ENCODE results near the gene DCTD. TPM values are rescaled to one million over a fixed set of nuclear protein-coding genes. Genes with fewer than 3 reads are reported as not detected.

DCTD gene
- polyA plus RNA-seq (2013, experiment 1 of 2), result 53.9 TPM
- polyA plus RNA-seq (2013, experiment 2 of 2), result 52.9 TPM

- WGBS, result under 1% methylated on average over 106 of the region's 106 CpGs
- H3K9me3 ChIP-seq (ENCODE audit: insufficient read depth, low read depth, low read length), result no peaks in the 10 kb centered on the region
- H3K27me3 ChIP-seq (ENCODE audit: insufficient read depth, low read length), result peaks cover 11% of the 10 kb centered on the region; the same call in 1 of the 2 replicates
- H3K4me3 ChIP-seq (ENCODE audit: low read length), result peak within 1 kb of the TSS; percentile 59
- H3K9ac ChIP-seq (ENCODE audit: low read depth, low read length), result peak within 1 kb of the TSS; percentile 88
- peak within 1 kb of the TSS; percentile 74 for H3K27ac ChIP-seq (ENCODE audit: low read depth, low read length)
- peaks cover 29% of the 10 kb centered on the region for H3K36me3 ChIP-seq (ENCODE audit: insufficient read depth, low read length)
- peaks cover 25% of the 10 kb centered on the region for H3K4me1 ChIP-seq (ENCODE audit: insufficient read depth, low read length)
Observed at GRCh38 chr4:182917182-182918043, at the start of gene DCTD. Gene DCTD, minus strand, starts transcription at chr4:182917386. Its CDS starts 1,818 bp downstream, at chr4:182915568.

DNA sequence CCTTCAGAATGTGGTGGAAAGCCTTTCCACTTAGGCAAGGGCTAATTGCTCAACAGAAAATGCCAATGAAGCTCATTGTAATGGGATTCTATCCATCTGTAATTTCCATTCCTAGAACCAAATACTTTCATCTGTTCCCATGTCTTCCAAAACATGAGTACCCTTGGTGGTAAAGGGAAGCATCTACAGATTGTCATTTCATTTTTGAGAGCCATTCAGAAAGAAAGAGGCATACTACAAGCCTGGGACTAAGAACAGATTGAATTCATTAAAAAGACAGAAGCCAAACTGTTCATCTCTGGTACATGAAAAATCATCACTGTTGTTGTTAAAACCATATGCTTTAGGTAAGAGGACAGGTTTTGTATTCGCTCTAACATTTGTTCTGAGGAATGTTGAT, 43.6 kb upstream of the DCTD start:
- Histone ChIP-seq H3K36me3 (ENCODE audit: insufficient read depth, low read length) (no peaks in the 10 kb centered on the region), H3K4me3 (ENCODE audit: low read length) (no peak overlapping the region), H3K9me3 (ENCODE audit: insufficient read depth, low read depth, low read length) (0 out of 2 replicates have a peak, but pooled peaks cover 2% of the 10 kb centered on the region), H3K4me1 (ENCODE audit: insufficient read depth, low read length) (no peaks in the 10 kb centered on the region), H3K27ac (ENCODE audit: low read depth, low read length) (no peak overlapping the region), H3K9ac (ENCODE audit: low read depth, low read length) (no peak overlapping the region), H3K27me3 (ENCODE audit: insufficient read depth, low read length) (no peaks in the 10 kb centered on the region)
- 96% methylated on average over 1 of the region's 1 CpG for WGBS

DNA sequence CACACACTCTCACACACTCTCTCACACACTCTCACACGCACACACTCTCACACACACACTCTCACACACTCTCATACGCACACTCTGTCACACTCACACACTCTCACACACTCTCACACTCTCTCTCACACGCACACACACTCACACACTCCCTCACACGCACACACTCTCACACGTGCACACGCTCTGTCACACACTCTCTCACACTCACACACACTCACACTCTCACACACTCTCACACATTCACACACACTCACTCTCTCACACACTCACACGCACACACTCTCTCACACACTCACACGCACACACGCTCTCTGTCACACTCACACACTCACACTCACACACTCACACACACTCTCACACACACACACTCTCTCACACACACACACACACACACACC, 43.0 kb upstream of the DCTD start:
- no peaks in the 10 kb centered on the region for H3K36me3 ChIP-seq (ENCODE audit: insufficient read depth, low read length)
- H3K27ac ChIP-seq (ENCODE audit: low read depth, low read length), result no peak overlapping the region
- H3K4me3 ChIP-seq (ENCODE audit: low read length), result no peak overlapping the region
- H3K9ac ChIP-seq (ENCODE audit: low read depth, low read length), result no peak overlapping the region
- no peaks in the 10 kb centered on the region for H3K4me1 ChIP-seq (ENCODE audit: insufficient read depth, low read length)
- 88% methylated on average over 9 of the region's 9 CpGs for WGBS
- no peaks in the 10 kb centered on the region for H3K27me3 ChIP-seq (ENCODE audit: insufficient read depth, low read length)
- H3K9me3 ChIP-seq (ENCODE audit: insufficient read depth, low read depth, low read length), result 0 out of 2 replicates have a peak, but pooled peaks cover 2% of the 10 kb centered on the region

GRCh38 chr4:182955411-182955810, 38.2 kb upstream of the DCTD start:
- Histone ChIP-seq H3K36me3 (ENCODE audit: insufficient read depth, low read length) (no peaks in the 10 kb centered on the region), H3K27me3 (ENCODE audit: insufficient read depth, low read length) (no peaks in the 10 kb centered on the region), H3K9me3 (ENCODE audit: insufficient read depth, low read depth, low read length) (0 out of 2 replicates have a peak, but pooled peaks cover 2% of the 10 kb centered on the region), H3K27ac (ENCODE audit: low read depth, low read length) (no peak overlapping the region), H3K4me3 (ENCODE audit: low read length) (no peak overlapping the region), H3K4me1 (ENCODE audit: insufficient read depth, low read length) (no peaks in the 10 kb centered on the region), H3K9ac (ENCODE audit: low read depth, low read length) (no peak overlapping the region)
- WGBS, result 96% methylated on average over 2 of the region's 2 CpGs

- Histone ChIP-seq H3K27ac (ENCODE audit: low read depth, low read length) (no peak overlapping the region), H3K9me3 (ENCODE audit: insufficient read depth, low read depth, low read length) (no peaks in the 10 kb centered on the region)
- WGBS, result 86% methylated on average over 3 of the region's 4 CpGs
Observed at GRCh38 chr4:182944484-182945213, 27.5 kb upstream of the DCTD start.

DNA sequence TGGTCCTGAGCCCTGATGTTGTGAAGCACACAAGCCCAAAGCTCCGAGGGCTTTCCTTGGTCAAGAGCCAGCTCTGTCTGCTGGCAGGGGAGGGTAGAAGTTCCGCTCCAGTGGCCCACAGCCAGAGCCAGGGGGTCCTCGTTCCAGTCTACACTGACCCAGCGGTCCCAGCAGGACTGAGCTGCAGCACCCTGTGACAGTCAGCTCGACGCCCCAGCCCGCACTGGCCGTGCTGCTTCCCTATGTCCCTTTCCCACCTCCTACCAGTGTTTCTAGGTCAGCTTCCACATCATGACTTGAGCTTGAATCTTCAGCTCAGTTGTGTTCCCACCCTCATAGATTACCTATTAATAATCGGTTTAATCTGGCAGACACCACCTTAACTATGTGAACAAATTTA, 22.5 kb upstream of the DCTD start:
- no peaks in the 10 kb centered on the region for H3K36me3 ChIP-seq (ENCODE audit: insufficient read depth, low read length)
- no peak overlapping the region for H3K4me3 ChIP-seq (ENCODE audit: low read length)
- no peaks in the 10 kb centered on the region for H3K9me3 ChIP-seq (ENCODE audit: insufficient read depth, low read depth, low read length)
- 93% methylated on average over 9 of the region's 9 CpGs for WGBS
- no peak overlapping the region for H3K27ac ChIP-seq (ENCODE audit: low read depth, low read length)
- no peak overlapping the region for H3K9ac ChIP-seq (ENCODE audit: low read depth, low read length)
- no peaks in the 10 kb centered on the region for H3K27me3 ChIP-seq (ENCODE audit: insufficient read depth, low read length)
- H3K4me1 ChIP-seq (ENCODE audit: insufficient read depth, low read length), result no peaks in the 10 kb centered on the region

More at GRCh38 chr4:182944484-182945213, 27.5 kb upstream of the DCTD start:
- Histone ChIP-seq H3K27me3 (ENCODE audit: insufficient read depth, low read length) (no peaks in the 10 kb centered on the region), H3K36me3 (ENCODE audit: insufficient read depth, low read length) (no peaks in the 10 kb centered on the region), H3K4me1 (ENCODE audit: insufficient read depth, low read length) (peaks cover 13% of the 10 kb centered on the region; the same call in 1 of the 2 replicates), H3K4me3 (ENCODE audit: low read length) (no peak overlapping the region), H3K9ac (ENCODE audit: low read depth, low read length) (no peak overlapping the region)

- WGBS, result 14% methylated on average over 13 of the region's 14 CpGs
- H3K4me1 ChIP-seq (ENCODE audit: insufficient read depth, low read length), result no peaks in the 10 kb centered on the region
- no peak overlapping the region for H3K4me3 ChIP-seq (ENCODE audit: low read length)
- H3K9me3 ChIP-seq (ENCODE audit: insufficient read depth, low read depth, low read length), result no peaks in the 10 kb centered on the region
- H3K36me3 ChIP-seq (ENCODE audit: insufficient read depth, low read length), result no peaks in the 10 kb centered on the region
- no peak overlapping the region for H3K27ac ChIP-seq (ENCODE audit: low read depth, low read length)
- H3K9ac ChIP-seq (ENCODE audit: low read depth, low read length), result no peak overlapping the region
- no peaks in the 10 kb centered on the region for H3K27me3 ChIP-seq (ENCODE audit: insufficient read depth, low read length)
Observed at GRCh38 chr4:182938205-182938645, 21.0 kb upstream of the DCTD start.

GRCh38 chr4:182937268-182938204, 20.4 kb upstream of the DCTD start:
- no peaks in the 10 kb centered on the region for H3K27me3 ChIP-seq (ENCODE audit: insufficient read depth, low read length)
- no peaks in the 10 kb centered on the region for H3K9me3 ChIP-seq (ENCODE audit: insufficient read depth, low read depth, low read length)
- WGBS, result 88% methylated on average over 2 of the region's 5 CpGs
- H3K4me1 ChIP-seq (ENCODE audit: insufficient read depth, low read length), result no peaks in the 10 kb centered on the region
- no peak overlapping the region for H3K4me3 ChIP-seq (ENCODE audit: low read length)
- no peaks in the 10 kb centered on the region for H3K36me3 ChIP-seq (ENCODE audit: insufficient read depth, low read length)
- no peak overlapping the region for H3K27ac ChIP-seq (ENCODE audit: low read depth, low read length)
- H3K9ac ChIP-seq (ENCODE audit: low read depth, low read length), result no peak overlapping the region

DNA sequence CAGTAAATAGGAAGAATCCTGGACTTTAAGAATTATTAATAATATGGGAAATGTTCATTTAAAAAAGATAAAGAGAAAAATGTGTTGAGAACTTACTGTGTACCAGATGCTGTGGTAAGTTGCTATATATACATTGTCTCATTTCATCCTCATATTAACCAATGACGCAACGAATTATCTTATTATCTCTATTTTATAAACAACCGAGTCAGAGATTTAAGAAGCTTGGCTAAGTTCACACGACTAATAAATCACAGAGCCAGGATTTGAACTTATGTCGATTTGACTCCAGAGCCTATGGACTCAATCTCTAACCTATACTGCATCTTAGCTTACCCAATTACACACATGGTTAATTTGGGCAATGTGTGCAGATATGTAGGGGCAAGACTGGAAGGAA, 15.5 kb upstream of the DCTD start:
- 91% methylated on average over 5 of the region's 5 CpGs for WGBS
- H3K36me3 ChIP-seq (ENCODE audit: insufficient read depth, low read length), result no peaks in the 10 kb centered on the region
- no peaks in the 10 kb centered on the region for H3K9me3 ChIP-seq (ENCODE audit: insufficient read depth, low read depth, low read length)
- H3K27ac ChIP-seq (ENCODE audit: low read depth, low read length), result no peak overlapping the region
- H3K4me1 ChIP-seq (ENCODE audit: insufficient read depth, low read length), result no peaks in the 10 kb centered on the region
- no peaks in the 10 kb centered on the region for H3K27me3 ChIP-seq (ENCODE audit: insufficient read depth, low read length)
- H3K9ac ChIP-seq (ENCODE audit: low read depth, low read length), result no peak overlapping the region
- no peak overlapping the region for H3K4me3 ChIP-seq (ENCODE audit: low read length)

GRCh38 chr4:182931691-182932345, 14.6 kb upstream of the DCTD start:
- no peaks in the 10 kb centered on the region for H3K36me3 ChIP-seq (ENCODE audit: insufficient read depth, low read length)
- no peak overlapping the region for H3K27ac ChIP-seq (ENCODE audit: low read depth, low read length)
- H3K9me3 ChIP-seq (ENCODE audit: insufficient read depth, low read depth, low read length), result no peaks in the 10 kb centered on the region
- H3K4me3 ChIP-seq (ENCODE audit: low read length), result no peak overlapping the region
- WGBS, result 92% methylated on average over 4 of the region's 5 CpGs
- H3K9ac ChIP-seq (ENCODE audit: low read depth, low read length), result no peak overlapping the region
- H3K4me1 ChIP-seq (ENCODE audit: insufficient read depth, low read length), result no peaks in the 10 kb centered on the region
- no peaks in the 10 kb centered on the region for H3K27me3 ChIP-seq (ENCODE audit: insufficient read depth, low read length)

All from HUES64 (cell line).